HL-60 (cell line): ENCODE data around the gene VPS51.
A peak's percentile ranks its signal among the peaks of the same experiment; 100 is the strongest.

Source experiments
- DNase-seq, 2 experiments: peaks; one replicate each; pipeline ENCODE4 v3.0.0-alpha.2; 2010 to 2020; ENCODE audit warnings: low read depth in 1 of 2, low spot score in 1 of 2
- H3K27ac ChIP-seq: fragments of 250-450 bp; sonication (Bioruptor Pico); replicated peaks from 2 replicates; pipeline ENCODE4 v1.5.1; 2020; ENCODE audit warnings: mild to moderate bottlenecking, moderate library complexity
- H3K27me3 ChIP-seq: fragments of 250-450 bp; sonication (Bioruptor Pico); 2 replicates; pipeline ENCODE4 v1.5.1; 2021; ENCODE audit warnings: mild to moderate bottlenecking, moderate library complexity; ENCODE audit not compliant: insufficient read depth, poor library complexity, severe bottlenecking
- H3K4me3 ChIP-seq: replicated peaks from 2 replicates; pipeline ENCODE4 v1.5.1; 2011; ENCODE audit warnings: mild to moderate bottlenecking, control low read depth, low read length; ENCODE audit not compliant: insufficient read depth
- GABPA ChIP-seq: IDR thresholded peaks from 2 replicates; pipeline ENCODE4 v1.6.1; 2012; ENCODE audit warnings: low read depth
- POLR2AphosphoS5 ChIP-seq: IDR thresholded peaks from 2 replicates; pipeline ENCODE4 v1.6.1; 2012; ENCODE audit warnings: low read depth
- SPI1 ChIP-seq: IDR thresholded peaks from 2 replicates; pipeline ENCODE4 v1.6.1; 2012; ENCODE audit warnings: low read depth, mild to moderate bottlenecking, borderline replicate concordance
- TF ChIP-seq, protein P1 (sequence below): IDR thresholded peaks from 2 replicates; pipeline ENCODE4 v1.6.1; 2012; ENCODE audit warnings: low read depth; ENCODE audit not compliant: insufficient replicate concordance
- TF ChIP-seq, protein P2 (sequence below): IDR thresholded peaks from one replicate; pipeline ENCODE4 v1.5.1; 2011; ENCODE audit warnings: low read length, control low read depth, inconsistent platforms; ENCODE audit not compliant: insufficient read depth

The VPS51 gene

DNA sequence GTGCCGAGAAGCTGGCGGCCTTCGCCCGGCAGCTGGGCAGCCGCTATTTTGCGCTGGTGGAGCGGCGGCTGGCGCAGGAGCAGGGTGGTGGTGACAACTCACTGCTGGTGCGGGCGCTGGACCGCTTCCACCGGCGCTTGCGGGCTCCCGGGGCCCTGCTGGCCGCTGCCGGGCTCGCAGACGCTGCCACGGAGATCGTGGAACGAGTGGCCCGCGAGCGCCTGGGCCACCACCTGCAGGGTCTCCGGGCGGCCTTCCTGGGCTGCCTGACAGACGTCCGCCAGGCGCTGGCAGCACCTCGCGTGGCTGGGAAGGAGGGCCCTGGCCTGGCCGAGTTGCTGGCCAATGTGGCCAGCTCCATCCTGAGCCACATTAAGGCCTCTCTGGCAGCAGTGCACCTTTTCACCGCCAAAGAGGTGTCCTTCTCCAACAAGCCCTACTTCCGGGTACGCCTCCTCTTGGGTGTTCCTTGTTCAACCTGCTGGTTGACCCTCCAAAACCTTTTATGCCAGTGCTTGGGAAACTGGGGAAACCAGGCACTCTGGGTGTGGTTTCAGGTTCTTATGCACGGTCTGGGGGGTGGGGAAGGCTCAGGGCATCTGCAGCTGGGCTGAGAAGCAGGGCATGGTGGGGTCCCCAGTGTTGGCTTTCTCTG lies 12.6 kb downstream of the VPS51 start:
- H3K4me3 ChIP-seq, result no peak overlapping the region
- no peak for DNase-seq

DNA sequence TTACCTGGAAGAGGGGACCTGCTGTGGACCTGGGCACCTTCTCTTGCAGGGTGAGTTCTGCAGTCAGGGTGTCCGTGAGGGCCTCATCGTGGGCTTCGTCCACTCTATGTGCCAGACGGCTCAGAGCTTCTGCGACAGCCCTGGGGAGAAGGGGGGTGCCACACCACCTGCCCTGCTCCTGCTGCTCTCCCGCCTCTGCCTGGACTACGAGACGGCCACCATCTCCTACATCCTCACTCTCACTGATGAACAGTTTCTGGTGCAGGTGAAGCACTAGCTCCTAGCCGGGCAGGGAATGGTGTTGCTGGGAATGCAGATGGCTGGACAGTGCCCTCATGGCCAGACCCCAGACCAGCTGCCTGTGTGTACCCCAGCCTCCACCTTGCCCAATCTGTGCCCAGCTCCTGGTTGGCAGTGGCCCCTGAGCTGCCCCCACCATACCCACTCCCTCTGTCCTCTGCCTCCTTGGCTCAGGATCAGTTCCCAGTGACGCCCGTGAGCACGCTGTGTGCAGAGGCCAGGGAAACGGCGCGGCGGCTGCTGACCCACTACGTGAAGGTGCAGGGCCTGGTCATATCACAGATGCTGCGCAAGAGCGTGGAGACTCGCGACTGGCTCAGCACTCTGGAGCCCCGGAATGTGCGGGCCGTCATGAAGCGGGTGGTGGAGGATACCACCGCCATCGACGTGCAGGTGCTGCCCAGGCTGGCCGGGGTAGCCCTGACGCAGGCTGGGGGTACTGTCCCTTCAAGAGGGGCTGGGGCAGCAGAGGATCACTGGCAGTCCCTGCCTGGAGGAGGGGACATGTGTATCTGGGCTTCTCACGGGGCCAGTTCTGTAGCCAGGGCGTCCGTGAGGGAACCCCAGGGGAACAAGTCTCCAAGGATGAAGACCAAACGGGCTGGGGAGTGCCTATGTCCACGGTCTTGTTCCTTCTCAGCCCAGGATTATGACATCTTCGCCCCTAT lies 13.5 kb downstream of the VPS51 start:
- no peak for DNase-seq
- no peak overlapping the region for H3K4me3 ChIP-seq
- H3K27me3 ChIP-seq, result no peaks in the 10 kb centered on the region
- H3K27ac ChIP-seq, result no peak overlapping the region
- TF ChIP-seq, protein P1, sequence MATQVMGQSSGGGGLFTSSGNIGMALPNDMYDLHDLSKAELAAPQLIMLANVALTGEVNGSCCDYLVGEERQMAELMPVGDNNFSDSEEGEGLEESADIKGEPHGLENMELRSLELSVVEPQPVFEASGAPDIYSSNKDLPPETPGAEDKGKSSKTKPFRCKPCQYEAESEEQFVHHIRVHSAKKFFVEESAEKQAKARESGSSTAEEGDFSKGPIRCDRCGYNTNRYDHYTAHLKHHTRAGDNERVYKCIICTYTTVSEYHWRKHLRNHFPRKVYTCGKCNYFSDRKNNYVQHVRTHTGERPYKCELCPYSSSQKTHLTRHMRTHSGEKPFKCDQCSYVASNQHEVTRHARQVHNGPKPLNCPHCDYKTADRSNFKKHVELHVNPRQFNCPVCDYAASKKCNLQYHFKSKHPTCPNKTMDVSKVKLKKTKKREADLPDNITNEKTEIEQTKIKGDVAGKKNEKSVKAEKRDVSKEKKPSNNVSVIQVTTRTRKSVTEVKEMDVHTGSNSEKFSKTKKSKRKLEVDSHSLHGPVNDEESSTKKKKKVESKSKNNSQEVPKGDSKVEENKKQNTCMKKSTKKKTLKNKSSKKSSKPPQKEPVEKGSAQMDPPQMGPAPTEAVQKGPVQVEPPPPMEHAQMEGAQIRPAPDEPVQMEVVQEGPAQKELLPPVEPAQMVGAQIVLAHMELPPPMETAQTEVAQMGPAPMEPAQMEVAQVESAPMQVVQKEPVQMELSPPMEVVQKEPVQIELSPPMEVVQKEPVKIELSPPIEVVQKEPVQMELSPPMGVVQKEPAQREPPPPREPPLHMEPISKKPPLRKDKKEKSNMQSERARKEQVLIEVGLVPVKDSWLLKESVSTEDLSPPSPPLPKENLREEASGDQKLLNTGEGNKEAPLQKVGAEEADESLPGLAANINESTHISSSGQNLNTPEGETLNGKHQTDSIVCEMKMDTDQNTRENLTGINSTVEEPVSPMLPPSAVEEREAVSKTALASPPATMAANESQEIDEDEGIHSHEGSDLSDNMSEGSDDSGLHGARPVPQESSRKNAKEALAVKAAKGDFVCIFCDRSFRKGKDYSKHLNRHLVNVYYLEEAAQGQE, result no peak
- TF ChIP-seq GABPA (no peak), POLR2AphosphoS5 (no peak), SPI1 (no peak)
- TF ChIP-seq, protein P2, sequence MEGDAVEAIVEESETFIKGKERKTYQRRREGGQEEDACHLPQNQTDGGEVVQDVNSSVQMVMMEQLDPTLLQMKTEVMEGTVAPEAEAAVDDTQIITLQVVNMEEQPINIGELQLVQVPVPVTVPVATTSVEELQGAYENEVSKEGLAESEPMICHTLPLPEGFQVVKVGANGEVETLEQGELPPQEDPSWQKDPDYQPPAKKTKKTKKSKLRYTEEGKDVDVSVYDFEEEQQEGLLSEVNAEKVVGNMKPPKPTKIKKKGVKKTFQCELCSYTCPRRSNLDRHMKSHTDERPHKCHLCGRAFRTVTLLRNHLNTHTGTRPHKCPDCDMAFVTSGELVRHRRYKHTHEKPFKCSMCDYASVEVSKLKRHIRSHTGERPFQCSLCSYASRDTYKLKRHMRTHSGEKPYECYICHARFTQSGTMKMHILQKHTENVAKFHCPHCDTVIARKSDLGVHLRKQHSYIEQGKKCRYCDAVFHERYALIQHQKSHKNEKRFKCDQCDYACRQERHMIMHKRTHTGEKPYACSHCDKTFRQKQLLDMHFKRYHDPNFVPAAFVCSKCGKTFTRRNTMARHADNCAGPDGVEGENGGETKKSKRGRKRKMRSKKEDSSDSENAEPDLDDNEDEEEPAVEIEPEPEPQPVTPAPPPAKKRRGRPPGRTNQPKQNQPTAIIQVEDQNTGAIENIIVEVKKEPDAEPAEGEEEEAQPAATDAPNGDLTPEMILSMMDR, result no peak

More for the DNA sequence above, 12.6 kb downstream of the VPS51 start:
- Histone ChIP-seq H3K27me3 (no peaks in the 10 kb centered on the region), H3K27ac (no peak overlapping the region)
- no peak for TF ChIP-seq SPI1
- TF ChIP-seq GABPA, result no peak
- TF ChIP-seq, protein P1, result no peak
- no peak for TF ChIP-seq POLR2AphosphoS5
- TF ChIP-seq, protein P2, result no peak

DNA sequence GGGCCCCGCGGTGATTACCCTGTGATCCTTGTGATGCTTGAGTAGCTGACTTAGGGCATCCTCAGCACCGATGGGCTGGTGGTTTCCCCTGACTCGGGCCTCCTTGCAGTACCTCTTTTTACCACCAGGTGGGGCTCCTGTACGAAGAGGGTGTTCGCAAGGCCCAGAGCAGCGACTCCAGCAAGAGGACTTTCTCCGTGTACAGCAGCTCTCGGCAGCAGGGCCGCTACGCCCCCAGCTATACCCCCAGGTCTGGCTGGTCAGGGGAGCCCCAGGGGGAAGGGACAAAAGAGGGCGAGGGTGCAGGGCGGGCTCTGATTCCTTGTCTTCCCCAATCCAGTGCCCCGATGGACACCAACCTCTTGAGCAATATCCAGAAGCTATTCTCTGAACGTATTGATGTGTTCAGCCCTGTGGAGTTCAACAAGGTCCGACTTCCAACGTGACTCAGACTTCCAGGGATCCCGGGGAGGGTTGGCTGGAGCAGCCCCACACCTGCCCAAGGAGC lies 14.4 kb downstream of the VPS51 start:
- H3K27ac ChIP-seq, result no peak overlapping the region
- H3K27me3 ChIP-seq, result no peaks in the 10 kb centered on the region
- TF ChIP-seq POLR2AphosphoS5 (0 out of 2 replicates have a peak, but pooled peaks have one; percentile 9), SPI1 (peak; percentile 24; the same call in 1 of the 2 replicates), GABPA (no peak)
- TF ChIP-seq, protein P2, result peak; percentile 99
- no peak overlapping the region for H3K4me3 ChIP-seq
- DNase-seq, result peak; percentile 67 to 90
